ENCODE results near the gene HOXD12.

Gene HOXD12

DNA sequence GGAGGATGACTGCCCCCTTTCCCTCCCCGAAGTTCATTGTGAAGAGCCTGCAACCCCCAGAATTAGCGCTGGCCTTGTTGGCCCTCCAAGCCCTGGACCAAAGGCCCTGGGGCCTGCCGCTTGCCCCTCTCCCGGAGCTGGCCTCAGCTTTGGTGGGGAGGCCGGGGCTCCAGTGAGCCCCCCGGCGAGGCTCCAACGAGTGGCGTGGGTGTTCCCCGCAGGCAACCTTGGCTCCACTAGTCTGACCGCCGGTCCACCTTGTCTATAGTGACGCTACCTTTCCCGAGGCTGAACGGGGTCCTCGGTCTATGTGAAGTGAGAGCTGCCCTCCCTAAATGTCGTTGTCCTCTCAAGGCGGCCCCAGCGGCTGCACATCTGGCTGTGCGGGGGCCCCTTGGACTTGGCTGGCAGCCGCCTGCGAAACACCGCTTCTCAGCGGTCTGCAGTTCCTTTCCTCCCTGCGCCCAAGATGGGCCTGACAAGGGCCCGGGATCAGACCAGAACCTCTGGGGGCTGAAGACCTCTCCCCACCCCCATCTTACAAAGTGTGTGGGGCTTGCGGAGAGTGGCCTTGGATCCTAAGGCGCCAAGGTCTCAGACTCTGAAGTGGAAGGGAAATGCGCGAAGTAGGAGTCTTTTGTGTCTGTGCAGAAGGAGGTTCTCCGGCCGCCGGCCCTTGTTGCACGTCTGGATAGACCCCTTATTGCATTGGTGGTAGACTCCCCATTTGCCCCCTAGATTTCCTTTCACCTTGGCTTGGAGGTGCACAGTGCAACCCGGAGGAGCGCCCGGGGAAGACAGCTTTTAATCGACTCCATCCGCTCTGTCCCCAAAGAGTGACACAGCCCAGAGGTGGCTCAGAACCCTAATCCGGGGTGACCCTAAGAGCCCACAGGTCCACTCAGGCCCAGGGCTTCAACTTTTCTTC lies 13.0 kb downstream of the HOXD12 start:
- no peak overlapping the region for H3K4me3 ChIP-seq (ENCODE audit: low read length in 2 of 2)
- no CpG with 5 or more reads among the region's 40 CpGs for WGBS, 2 donors (ENCODE audit: extremely low coverage in 2 of 2, insufficient read length in 2 of 2, insufficient replicate concordance in 1 of 2)
- no peak overlapping the region for H4K8ac ChIP-seq (ENCODE audit: low read depth, low read length)
- DNase-seq (ENCODE audit: low spot score) = no peak
- H2BK5ac ChIP-seq (ENCODE audit: low read length) = no peak overlapping the region
- H3K4me1 ChIP-seq (ENCODE audit: control insufficient read depth in 2 of 2, insufficient read depth in 1 of 2, low read depth in 1 of 2, low read length in 2 of 2) = no peaks in the 10 kb centered on the region
- no peak overlapping the region for H2BK15ac ChIP-seq (ENCODE audit: low read length)
- H2AK5ac ChIP-seq (ENCODE audit: low read depth, low read length) = no peak overlapping the region
- H2BK12ac ChIP-seq (ENCODE audit: low read length) = no peak overlapping the region
- no peak overlapping the region for H3K18ac ChIP-seq (ENCODE audit: low read length)
- no peaks in the 10 kb centered on the region for H3K79me1 ChIP-seq (ENCODE audit: low read depth, low read length)
- no peak overlapping the region for H3K4me2 ChIP-seq (ENCODE audit: insufficient read depth, low read length, poor library complexity, severe bottlenecking)
- no peak overlapping the region for H2BK120ac ChIP-seq (ENCODE audit: low read depth, low read length)
- H3K27me3 ChIP-seq (ENCODE audit: control insufficient read depth in 3 of 3, insufficient read depth in 3 of 3, low read depth in 1 of 3, low read length in 3 of 3) = peaks cover 49 to 99% (median 97%) of the 10 kb centered on the region in 3 experiments
- H3K27ac ChIP-seq (replicated peaks; ENCODE audit: low read length) = no peak overlapping the region
- H3K4ac ChIP-seq (ENCODE audit: low read length) = no peak overlapping the region
- no peaks in the 10 kb centered on the region for H3K36me3 ChIP-seq (replicated peaks in 1 of 2; ENCODE audit: control insufficient read depth in 2 of 2, insufficient read depth in 2 of 2, low read length in 2 of 2)
- H3K9me3 ChIP-seq (replicated peaks in 1 of 2; ENCODE audit: control insufficient read depth in 2 of 2, insufficient read depth in 1 of 2, low read depth in 1 of 2, low read length in 2 of 2) = peaks cover 5 to 7% of the 10 kb centered on the region in 2 donors
- H3K14ac ChIP-seq (ENCODE audit: low read length) = no peak overlapping the region
- no peak overlapping the region for H3K23ac ChIP-seq (ENCODE audit: low read depth, low read length, poor library complexity)
- H3K9ac ChIP-seq (ENCODE audit: low read depth, low read length, poor library complexity) = no peak overlapping the region
- H2AFZ ChIP-seq (ENCODE audit: low read length) = no peak overlapping the region
- no peak overlapping the region for H4K91ac ChIP-seq (ENCODE audit: low read depth, low read length, poor library complexity)

DNA sequence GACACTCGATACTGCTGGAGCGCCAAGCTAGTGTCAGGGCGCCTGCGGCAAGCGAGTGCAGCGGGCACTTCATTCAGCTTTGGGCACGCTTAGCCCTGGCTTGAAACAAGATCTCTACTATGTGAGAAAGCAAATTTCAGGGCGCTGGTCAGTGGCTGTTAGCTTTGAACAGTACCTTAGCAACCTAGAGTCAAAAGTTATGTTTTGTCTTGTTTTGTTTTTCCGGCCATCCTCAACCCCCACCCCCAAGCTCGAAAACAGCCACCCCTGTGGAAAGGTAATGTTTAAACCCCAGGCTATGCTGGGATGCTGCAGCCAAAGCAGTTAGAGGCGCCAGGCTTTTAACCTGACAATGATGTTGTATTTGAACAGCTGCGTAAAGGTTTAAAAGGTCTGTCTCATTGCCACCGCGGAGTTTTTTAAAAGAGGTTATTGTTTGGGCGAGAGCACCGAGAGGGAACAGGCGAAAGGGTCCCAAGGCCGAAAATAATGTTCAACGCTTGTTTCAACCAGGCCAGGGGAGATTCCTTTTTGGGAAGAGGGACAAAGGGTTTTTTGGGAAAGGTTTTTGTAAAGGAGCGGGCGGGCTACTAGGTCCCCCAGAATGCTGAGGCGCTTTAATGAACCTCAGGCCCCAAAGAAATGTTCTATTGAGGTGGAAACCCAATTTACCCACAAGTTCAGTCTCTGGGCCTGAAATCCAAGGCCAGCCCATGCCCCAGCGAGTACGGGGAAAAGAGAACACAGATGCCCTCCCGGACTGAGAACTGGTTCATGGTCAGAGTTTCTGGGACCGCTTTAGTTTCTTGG lies 14.7 kb downstream of the HOXD12 start:
- DNase-seq (ENCODE audit: low spot score) = no peak
- no peak overlapping the region for H2BK15ac ChIP-seq (ENCODE audit: low read length)
- H2AK5ac ChIP-seq (ENCODE audit: low read depth, low read length) = no peak overlapping the region
- H3K9ac ChIP-seq (ENCODE audit: low read depth, low read length, poor library complexity) = no peak overlapping the region
- H3K79me1 ChIP-seq (ENCODE audit: low read depth, low read length) = no peaks in the 10 kb centered on the region
- H4K91ac ChIP-seq (ENCODE audit: low read depth, low read length, poor library complexity) = no peak overlapping the region
- H3K18ac ChIP-seq (ENCODE audit: low read length) = no peak overlapping the region
- H3K36me3 ChIP-seq (replicated peaks in 1 of 2; ENCODE audit: control insufficient read depth in 2 of 2, insufficient read depth in 2 of 2, low read length in 2 of 2) = no peaks in the 10 kb centered on the region
- H3K4me2 ChIP-seq (ENCODE audit: insufficient read depth, low read length, poor library complexity, severe bottlenecking) = no peak overlapping the region
- no peak overlapping the region for H3K27ac ChIP-seq (replicated peaks; ENCODE audit: low read length)
- H3K4me1 ChIP-seq (ENCODE audit: control insufficient read depth in 2 of 2, insufficient read depth in 1 of 2, low read depth in 1 of 2, low read length in 2 of 2) = no peaks in the 10 kb centered on the region
- no peak overlapping the region for H3K23ac ChIP-seq (ENCODE audit: low read depth, low read length, poor library complexity)
- H3K9me3 ChIP-seq (replicated peaks in 1 of 2; ENCODE audit: control insufficient read depth in 2 of 2, insufficient read depth in 1 of 2, low read depth in 1 of 2, low read length in 2 of 2) = peaks cover 5 to 7% of the 10 kb centered on the region in 2 donors
- H2BK5ac ChIP-seq (ENCODE audit: low read length) = no peak overlapping the region
- no peak overlapping the region for H3K4ac ChIP-seq (ENCODE audit: low read length)
- H2BK12ac ChIP-seq (ENCODE audit: low read length) = no peak overlapping the region
- H3K14ac ChIP-seq (ENCODE audit: low read length) = no peak overlapping the region
- peaks cover 43 to 99% (median 96%) of the 10 kb centered on the region in 3 experiments for H3K27me3 ChIP-seq (ENCODE audit: control insufficient read depth in 3 of 3, insufficient read depth in 3 of 3, low read depth in 1 of 3, low read length in 3 of 3)
- no peak overlapping the region for H3K4me3 ChIP-seq (ENCODE audit: low read length in 2 of 2)
- H2AFZ ChIP-seq (ENCODE audit: low read length) = no peak overlapping the region
- no CpG with 5 or more reads among the region's 26 CpGs for WGBS, 2 donors (ENCODE audit: extremely low coverage in 2 of 2, insufficient read length in 2 of 2, insufficient replicate concordance in 1 of 2)
- H2BK120ac ChIP-seq (ENCODE audit: low read depth, low read length) = no peak overlapping the region
- no peak overlapping the region for H4K8ac ChIP-seq (ENCODE audit: low read depth, low read length)

DNA sequence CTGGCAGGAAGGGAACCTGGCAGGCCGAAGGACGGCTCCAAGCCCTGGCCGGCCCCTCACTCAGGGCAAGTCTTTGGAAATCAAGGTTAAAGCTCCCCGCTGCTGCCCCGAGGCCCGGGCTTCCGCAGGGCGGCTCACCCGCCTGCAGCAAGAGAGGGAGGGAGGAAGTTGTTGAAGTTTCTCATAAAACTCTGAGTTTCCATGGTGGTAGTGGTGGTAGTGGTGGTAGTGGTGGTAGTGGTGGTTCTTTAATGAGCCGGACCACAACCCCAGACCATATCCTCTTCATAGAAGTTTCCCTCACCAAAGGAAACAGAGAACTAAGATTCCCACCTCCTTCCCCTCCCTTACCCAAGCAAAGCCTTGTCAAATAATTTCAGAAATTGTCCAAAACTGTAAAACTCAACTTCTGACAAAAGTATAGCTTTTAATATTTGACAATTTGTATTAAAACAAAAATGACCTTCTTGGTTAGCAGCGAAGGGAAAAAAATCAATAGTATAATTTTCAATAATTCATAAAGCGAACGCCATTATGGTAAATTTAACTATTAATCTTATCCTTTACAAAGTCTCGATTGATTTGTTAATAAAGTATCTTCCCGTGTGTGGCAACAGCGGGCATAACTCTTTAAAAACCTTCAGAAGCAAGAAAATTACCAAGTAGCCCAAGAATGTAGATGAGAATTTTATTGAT lies 15.5 kb downstream of the HOXD12 start:
- Histone ChIP-seq H3K27ac (replicated peaks; ENCODE audit: low read length) (no peak overlapping the region), H3K27me3 (ENCODE audit: control insufficient read depth in 3 of 3, insufficient read depth in 3 of 3, low read depth in 1 of 3, low read length in 3 of 3) (peaks cover 44 to 99% (median 96%) of the 10 kb centered on the region in 3 experiments)
- no CpG with 5 or more reads among the region's 16 CpGs for WGBS, 2 donors (ENCODE audit: extremely low coverage in 2 of 2, insufficient read length in 2 of 2, insufficient replicate concordance in 1 of 2)

More for the DNA sequence above, 15.5 kb downstream of the HOXD12 start:
- H3K79me1 ChIP-seq (ENCODE audit: low read depth, low read length) = no peaks in the 10 kb centered on the region
- no peak overlapping the region for H2BK12ac ChIP-seq (ENCODE audit: low read length)
- H2BK120ac ChIP-seq (ENCODE audit: low read depth, low read length) = no peak overlapping the region
- no peak overlapping the region for H3K9ac ChIP-seq (ENCODE audit: low read depth, low read length, poor library complexity)
- no peak overlapping the region for H3K4me2 ChIP-seq (ENCODE audit: insufficient read depth, low read length, poor library complexity, severe bottlenecking)
- no peak overlapping the region for H2BK15ac ChIP-seq (ENCODE audit: low read length)
- no peak for DNase-seq (ENCODE audit: low spot score)
- H3K4ac ChIP-seq (ENCODE audit: low read length) = no peak overlapping the region
- no peak overlapping the region for H4K91ac ChIP-seq (ENCODE audit: low read depth, low read length, poor library complexity)
- no peak overlapping the region for H4K8ac ChIP-seq (ENCODE audit: low read depth, low read length)
- no peaks in the 10 kb centered on the region for H3K36me3 ChIP-seq (replicated peaks in 1 of 2; ENCODE audit: control insufficient read depth in 2 of 2, insufficient read depth in 2 of 2, low read length in 2 of 2)
- no peak overlapping the region for H3K18ac ChIP-seq (ENCODE audit: low read length)
- no peak overlapping the region for H2AFZ ChIP-seq (ENCODE audit: low read length)
- no peak overlapping the region for H2AK5ac ChIP-seq (ENCODE audit: low read depth, low read length)
- H3K23ac ChIP-seq (ENCODE audit: low read depth, low read length, poor library complexity) = no peak overlapping the region
- H3K9me3 ChIP-seq (replicated peaks in 1 of 2; ENCODE audit: control insufficient read depth in 2 of 2, insufficient read depth in 1 of 2, low read depth in 1 of 2, low read length in 2 of 2) = peaks cover 5 to 7% of the 10 kb centered on the region in 2 donors
- H3K14ac ChIP-seq (ENCODE audit: low read length) = no peak overlapping the region
- no peaks in the 10 kb centered on the region for H3K4me1 ChIP-seq (ENCODE audit: control insufficient read depth in 2 of 2, insufficient read depth in 1 of 2, low read depth in 1 of 2, low read length in 2 of 2)
- H3K4me3 ChIP-seq (ENCODE audit: low read length in 2 of 2) = no peak overlapping the region
- no peak overlapping the region for H2BK5ac ChIP-seq (ENCODE audit: low read length)
